HEK293 (cell line): ENCODE data around the gene SLC39A11.
"Not testable (repeated sequence)": the region's sequence is repeated elsewhere in the genome, so short reads cannot be mapped to it uniquely, and the experiment has no call there.

ENCODE experiments used
- CTCF ChIA-PET: fragments of 350-600 bp; formaldehyde crosslinking; extraction: SDS; loops from one replicate; lab custom pipeline; 2021; ENCODE audit warnings: antibody characterized with exemption; lab: Yijun Ruan, JAX
- POLR2A ChIA-PET: fragments of 300-600 bp; formaldehyde crosslinking; extraction: SDS; loops from one replicate; lab custom pipeline; 2020; ENCODE audit warnings: antibody characterized with exemption, inconsistent platforms; lab: Yijun Ruan, JAX
- H3K27ac ChIP-seq: fragments of 200-500 bp; sonication (Bioruptor generic); 2 replicates; pipeline ENCODE4 v1.5.1; 2014; ENCODE audit warnings: low read depth, low read length, control low read depth, inconsistent platforms; ENCODE audit errors: extremely low read depth
- H3K36me3 ChIP-seq, 2 experiments: fragments of 200-500 bp in 1 of 2; sonication (Bioruptor generic) in 1 of 2; 1 replicate in 1 of 2; 2 replicates in 1 of 2; pipeline ENCODE4 v1.5.1; 2014 to 2017; ENCODE audit warnings: inconsistent platforms in 2 of 2, low read length in 2 of 2; ENCODE audit not compliant: control insufficient read depth in 2 of 2, insufficient read depth in 1 of 2
- H3K4me1 ChIP-seq: fragments of 200-500 bp; sonication (Bioruptor generic); 2 replicates; pipeline ENCODE4 v1.5.1; 2014; ENCODE audit warnings: mild to moderate bottlenecking, low read length, inconsistent platforms; ENCODE audit not compliant: control insufficient read depth, insufficient read depth
- H3K4me3 ChIP-seq: 2 replicates; pipeline ENCODE4 v1.5.1; 2011; ENCODE audit warnings: low read depth, mild to moderate bottlenecking, control low read depth, low read length, moderate library complexity
- H3K9me3 ChIP-seq: fragments of 200-500 bp; sonication (Bioruptor generic); 2 replicates; pipeline ENCODE4 v1.5.1; 2014; ENCODE audit warnings: low read depth, low read length, inconsistent platforms; ENCODE audit not compliant: control insufficient read depth, insufficient read depth
- GLI4 ChIP-seq: fragments of 450-650 bp; formaldehyde crosslinking; IDR thresholded peaks from 2 replicates; pipeline ENCODE4 v1.5.1; 2016; ENCODE audit warnings: missing biosample characterization, missing genetic modification characterization
- KLF17 ChIP-seq: fragments of 450-650 bp; formaldehyde crosslinking; IDR thresholded peaks from 2 replicates; pipeline ENCODE4 v1.5.1; 2016; ENCODE audit warnings: missing biosample characterization, missing genetic modification characterization
- PRDM10 ChIP-seq: fragments of 450-650 bp; formaldehyde crosslinking; IDR thresholded peaks from 2 replicates; pipeline ENCODE4 v1.5.1; 2016; ENCODE audit warnings: missing biosample characterization, missing genetic modification characterization
- PRDM2 ChIP-seq: fragments of 450-650 bp; formaldehyde crosslinking; IDR thresholded peaks from 2 replicates; pipeline ENCODE4 v1.5.1; 2016; ENCODE audit warnings: missing biosample characterization, missing genetic modification characterization, borderline replicate concordance
- PRDM6 ChIP-seq: fragments of 450-650 bp; formaldehyde crosslinking; IDR thresholded peaks from 2 replicates; pipeline ENCODE4 v1.5.1; 2017; ENCODE audit warnings: missing biosample characterization, missing genetic modification characterization
- WT1 ChIP-seq: fragments of 450-650 bp; formaldehyde crosslinking; IDR thresholded peaks from 2 replicates; pipeline ENCODE4 v1.5.1; 2016; ENCODE audit warnings: missing biosample characterization, missing genetic modification characterization
- ZBTB26 ChIP-seq: fragments of 450-650 bp; formaldehyde crosslinking; optimal IDR thresholded peaks from 2 replicates; pipeline ENCODE3; 2016; ENCODE audit warnings: missing biosample characterization, mild to moderate bottlenecking, missing genetic modification characterization
- ZNF16 ChIP-seq: fragments of 450-650 bp; formaldehyde crosslinking; IDR thresholded peaks from 2 replicates; pipeline ENCODE4 v1.5.1; 2016; ENCODE audit warnings: low read depth, missing biosample characterization, missing genetic modification characterization
- ZNF302 ChIP-seq: fragments of 450-650 bp; formaldehyde crosslinking; IDR thresholded peaks from 2 replicates; pipeline ENCODE4 v1.5.1; 2016; ENCODE audit warnings: missing biosample characterization, missing genetic modification characterization, low read depth
- ZNF324 ChIP-seq: fragments of 450-650 bp; formaldehyde crosslinking; IDR thresholded peaks from 2 replicates; pipeline ENCODE4 v1.5.1; 2016; ENCODE audit warnings: missing biosample characterization, missing genetic modification characterization
- ZNF354C ChIP-seq: fragments of 450-650 bp; formaldehyde crosslinking; IDR thresholded peaks from 2 replicates; pipeline ENCODE4 v1.5.1; 2016; ENCODE audit warnings: missing biosample characterization, missing genetic modification characterization, low read depth, borderline replicate concordance
- ZNF37A ChIP-seq: fragments of 450-650 bp; IDR thresholded peaks from 2 replicates; pipeline ENCODE4 v1.5.1; 2018; ENCODE audit warnings: missing biosample characterization, missing genetic modification characterization
- ZNF621 ChIP-seq: fragments of 450-650 bp; formaldehyde crosslinking; IDR thresholded peaks from 2 replicates; pipeline ENCODE4 v1.5.1; 2017; ENCODE audit warnings: missing biosample characterization, missing genetic modification characterization

The SLC39A11 gene

GRCh38 chr17:73132085-73132492 is 39.6 kb upstream of the SLC39A11 start (continued):
- TF ChIP-seq PRDM6 (no peak), KLF17 (tag by site-specific recombination) (no peak), ZNF302 (tag by site-specific recombination) (no peak), ZNF324 (tag by site-specific recombination) (no peak)

GRCh38 chr17:73131439-73131838 is 39.0 kb upstream of the SLC39A11 start:
- POLR2A ChIA-PET, H3K9me3 ChIP-seq, H3K27ac ChIP-seq, H3K4me3 ChIP-seq, H3K4me1 ChIP-seq, H3K36me3 ChIP-seq: not testable (repeated sequence)
- CTCF ChIA-PET = interaction anchor here (0.7 kb wide), 2 partner anchors 11 to 145 kb away, joined by 3 read pairs; no protein-coding TSS in a partner anchor

- no peaks in the 10 kb centered on the region for H3K9me3 ChIP-seq
- CTCF ChIA-PET = interaction anchor here (0.7 kb wide), 1 partner anchor 145 kb away, joined by 3 read pairs; no protein-coding TSS in a partner anchor
- POLR2A ChIA-PET = no interaction called here
- no peak for TF ChIP-seq ZNF16 (tag by site-specific recombination)
- TF ChIP-seq ZNF354C (tag by site-specific recombination) = no peak
- TF ChIP-seq GLI4 (tag by site-specific recombination) = no peak
- TF ChIP-seq PRDM10 (tag by site-specific recombination) = no peak
- no peak overlapping the region for H3K27ac ChIP-seq
- H3K4me3 ChIP-seq = no peak overlapping the region
- no peaks in the 10 kb centered on the region for H3K4me1 ChIP-seq
- H3K36me3 ChIP-seq = no peaks in the 10 kb centered on the region
Observed at GRCh38 chr17:73130977-73131376, 38.5 kb upstream of the SLC39A11 start.

GRCh38 chr17:73128496-73128895 is 36.0 kb upstream of the SLC39A11 start:
- ChIA-PET POLR2A (interaction anchor here (0.7 kb wide), 1 partner anchor 416 kb away, joined by 3 read pairs; no protein-coding TSS in a partner anchor), CTCF (interaction anchor here (0.6 kb wide), 1 partner anchor 28 kb away, joined by 4 read pairs; no protein-coding TSS in a partner anchor)
- Histone ChIP-seq H3K36me3 (no peaks in the 10 kb centered on the region), H3K4me3 (no peak overlapping the region), H3K27ac (no peak overlapping the region), H3K4me1 (no peaks in the 10 kb centered on the region), H3K9me3 (no peaks in the 10 kb centered on the region)
- TF ChIP-seq ZNF621 = no peak
- TF ChIP-seq ZNF37A (tag by site-specific recombination) = no peak
- no peak for TF ChIP-seq ZBTB26 (tag by site-specific recombination)
- TF ChIP-seq PRDM2 (tag by site-specific recombination) = no peak
- no peak for TF ChIP-seq WT1
